ENCODE measurements around the gene GMIP. TPM values are rescaled to one million over a fixed set of nuclear protein-coding genes. Genes with fewer than 3 reads are reported as not detected.

GMIP gene
- total and polyA plus RNA-seq, 2 of the 13 experiments (the other 11 are each of a cell fraction or from before 2014, with no cell fraction given), result 1.5 to 1.8 TPM

DNA sequence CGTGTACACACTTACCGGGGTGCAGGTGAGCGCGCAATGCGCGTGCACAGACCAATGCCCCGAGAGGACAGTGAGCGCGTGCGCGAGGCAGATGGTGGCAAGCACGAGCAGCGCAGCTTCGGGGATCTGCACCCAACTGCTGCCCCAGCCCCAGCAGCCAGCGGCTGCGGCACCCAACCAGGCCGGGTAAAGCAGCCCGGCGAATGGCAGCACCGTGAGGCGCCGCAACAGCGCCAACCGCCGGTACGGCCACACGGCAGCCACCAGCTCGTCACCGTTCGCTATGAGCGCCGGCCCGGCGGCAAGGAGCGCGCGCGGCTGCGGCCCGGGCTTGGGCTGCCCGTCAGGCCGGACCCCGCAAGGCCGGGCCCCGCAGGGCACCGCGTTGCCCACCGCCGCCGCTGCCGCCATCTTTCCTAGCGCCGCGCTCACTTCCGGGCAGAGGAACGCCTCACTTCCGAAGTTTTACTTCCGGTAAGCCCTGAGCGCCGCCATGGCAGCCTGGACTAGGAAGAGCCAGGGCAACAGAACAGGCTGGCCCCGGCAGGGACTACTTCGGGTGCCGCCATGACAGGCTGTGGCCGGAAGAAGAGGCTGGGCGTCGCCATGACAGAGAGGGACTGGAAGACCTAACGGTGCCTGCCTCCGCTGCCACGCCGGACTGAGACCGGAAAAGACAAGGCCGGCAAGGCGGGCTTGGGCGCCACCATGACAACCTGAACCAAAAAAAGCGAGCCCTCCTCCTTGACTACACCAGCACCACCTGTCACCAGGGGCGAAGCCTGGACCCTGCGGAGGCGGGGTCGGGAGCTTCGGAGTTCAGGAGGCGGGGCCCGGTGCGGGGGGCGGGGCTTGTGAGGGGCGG is 20.0 kb upstream of the GMIP start, which contains the start of gene ATP13A1 (continued):
- TF ChIP-seq, protein P1, sequence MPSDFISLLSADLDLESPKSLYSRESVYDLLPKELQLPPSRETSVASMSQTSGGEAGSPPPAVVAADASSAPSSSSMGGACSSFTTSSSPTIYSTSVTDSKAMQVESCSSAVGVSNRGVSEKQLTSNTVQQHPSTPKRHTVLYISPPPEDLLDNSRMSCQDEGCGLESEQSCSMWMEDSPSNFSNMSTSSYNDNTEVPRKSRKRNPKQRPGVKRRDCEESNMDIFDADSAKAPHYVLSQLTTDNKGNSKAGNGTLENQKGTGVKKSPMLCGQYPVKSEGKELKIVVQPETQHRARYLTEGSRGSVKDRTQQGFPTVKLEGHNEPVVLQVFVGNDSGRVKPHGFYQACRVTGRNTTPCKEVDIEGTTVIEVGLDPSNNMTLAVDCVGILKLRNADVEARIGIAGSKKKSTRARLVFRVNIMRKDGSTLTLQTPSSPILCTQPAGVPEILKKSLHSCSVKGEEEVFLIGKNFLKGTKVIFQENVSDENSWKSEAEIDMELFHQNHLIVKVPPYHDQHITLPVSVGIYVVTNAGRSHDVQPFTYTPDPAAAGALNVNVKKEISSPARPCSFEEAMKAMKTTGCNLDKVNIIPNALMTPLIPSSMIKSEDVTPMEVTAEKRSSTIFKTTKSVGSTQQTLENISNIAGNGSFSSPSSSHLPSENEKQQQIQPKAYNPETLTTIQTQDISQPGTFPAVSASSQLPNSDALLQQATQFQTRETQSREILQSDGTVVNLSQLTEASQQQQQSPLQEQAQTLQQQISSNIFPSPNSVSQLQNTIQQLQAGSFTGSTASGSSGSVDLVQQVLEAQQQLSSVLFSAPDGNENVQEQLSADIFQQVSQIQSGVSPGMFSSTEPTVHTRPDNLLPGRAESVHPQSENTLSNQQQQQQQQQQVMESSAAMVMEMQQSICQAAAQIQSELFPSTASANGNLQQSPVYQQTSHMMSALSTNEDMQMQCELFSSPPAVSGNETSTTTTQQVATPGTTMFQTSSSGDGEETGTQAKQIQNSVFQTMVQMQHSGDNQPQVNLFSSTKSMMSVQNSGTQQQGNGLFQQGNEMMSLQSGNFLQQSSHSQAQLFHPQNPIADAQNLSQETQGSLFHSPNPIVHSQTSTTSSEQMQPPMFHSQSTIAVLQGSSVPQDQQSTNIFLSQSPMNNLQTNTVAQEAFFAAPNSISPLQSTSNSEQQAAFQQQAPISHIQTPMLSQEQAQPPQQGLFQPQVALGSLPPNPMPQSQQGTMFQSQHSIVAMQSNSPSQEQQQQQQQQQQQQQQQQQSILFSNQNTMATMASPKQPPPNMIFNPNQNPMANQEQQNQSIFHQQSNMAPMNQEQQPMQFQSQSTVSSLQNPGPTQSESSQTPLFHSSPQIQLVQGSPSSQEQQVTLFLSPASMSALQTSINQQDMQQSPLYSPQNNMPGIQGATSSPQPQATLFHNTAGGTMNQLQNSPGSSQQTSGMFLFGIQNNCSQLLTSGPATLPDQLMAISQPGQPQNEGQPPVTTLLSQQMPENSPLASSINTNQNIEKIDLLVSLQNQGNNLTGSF (CRISPR knock-in tag; IDR thresholded peaks at IDR 0.05), result 0 out of 2 replicates have a peak, but pooled peaks have one; percentile 69
- TF ChIP-seq EHMT2 (IDR thresholded peaks at IDR 0.05; ENCODE audit: borderline replicate concordance, low read depth, low read length), result no peak
- TF ChIP-seq PTBP1 (IDR thresholded peaks at IDR 0.05; ENCODE audit: low read depth, low read length, poor library complexity, severe bottlenecking), result no peak
- peak; percentile 24; the same call in 1 of the 2 replicates for TF ChIP-seq ZNF776 (CRISPR knock-in tag; IDR thresholded peaks at IDR 0.05)
- TF ChIP-seq, protein P2, sequence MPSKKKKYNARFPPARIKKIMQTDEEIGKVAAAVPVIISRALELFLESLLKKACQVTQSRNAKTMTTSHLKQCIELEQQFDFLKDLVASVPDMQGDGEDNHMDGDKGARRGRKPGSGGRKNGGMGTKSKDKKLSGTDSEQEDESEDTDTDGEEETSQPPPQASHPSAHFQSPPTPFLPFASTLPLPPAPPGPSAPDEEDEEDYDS (CRISPR knock-in tag; IDR thresholded peaks at IDR 0.05), result peak; percentile 47; the same call in 1 of the 2 replicates
- no peak for TF ChIP-seq ZKSCAN8 (CRISPR knock-in tag; IDR thresholded peaks at IDR 0.05; ENCODE audit: borderline replicate concordance)
- TF ChIP-seq ZEB1 (IDR thresholded peaks at IDR 0.05; ENCODE audit: insufficient replicate concordance, low read depth), result no peak
- TF ChIP-seq ZNF616 (CRISPR knock-in tag; IDR thresholded peaks at IDR 0.05; ENCODE audit: low read depth), result 0 out of 2 replicates have a peak, but pooled peaks have one; percentile 27
- TF ChIP-seq XRCC5 (optimal IDR thresholded peaks at IDR 0.05; ENCODE audit: low read length), result no peak
- no peak for TF ChIP-seq NAIF1 (CRISPR knock-in tag; IDR thresholded peaks at IDR 0.05; ENCODE audit: borderline replicate concordance)
- no peak for TF ChIP-seq NFIC (IDR thresholded peaks at IDR 0.05; ENCODE audit: low read length)
- no peak for TF ChIP-seq CHCHD3 (CRISPR knock-in tag; IDR thresholded peaks at IDR 0.05)
- no peak for TF ChIP-seq HHEX (CRISPR knock-in tag; IDR thresholded peaks at IDR 0.05)
- no peak for TF ChIP-seq ZNF556 (CRISPR knock-in tag; IDR thresholded peaks at IDR 0.05; ENCODE audit: borderline replicate concordance)
- TF ChIP-seq KDM2A (CRISPR knock-in tag; IDR thresholded peaks at IDR 0.05; ENCODE audit: borderline replicate concordance, low read depth), result peak; percentile 68; the same call in 1 of the 2 replicates
- TF ChIP-seq ARID2 (CRISPR knock-in tag; IDR thresholded peaks at IDR 0.05; ENCODE audit: borderline replicate concordance), result no peak
- no peak; the same call in 1 of the 2 replicates for TF ChIP-seq PRDM10 (CRISPR knock-in tag; IDR thresholded peaks at IDR 0.05; ENCODE audit: low read depth)

Data from HepG2 (cell line).